GM23338 (cell line): ENCODE data around the gene NOMO2. TPM values are rescaled to one million over a fixed set of nuclear protein-coding genes. Genes with fewer than 3 reads are reported as not detected.
"Not testable (repeated sequence)": the region's sequence is repeated elsewhere in the genome, so short reads cannot be mapped to it uniquely, and the experiment has no call there.

Experiments
- ATAC-seq: fragments of 200-7000 bp; cut with Tn5 transposase; 3 replicates; pipeline ENCODE4 v1.9.1; 2020
- DNase-seq: peaks from one replicate; pipeline ENCODE4 v3.0.0-alpha.2; 2015; ENCODE audit warnings: low spot score
- H2AFZ ChIP-seq: fragments of 200-600 bp; sonication (generic); 2 replicates; pipeline ENCODE4 v1.8.0; 2016; ENCODE audit warnings: antibody characterized with exemption, mild to moderate bottlenecking, moderate library complexity
- H3F3A ChIP-seq: fragments of 200-600 bp; sonication (generic); replicated peaks from 2 replicates; pipeline ENCODE4 v1.8.0; 2017; ENCODE audit warnings: antibody characterized with exemption, mixed run types, low read depth
- H3K27ac ChIP-seq: fragments of 200-600 bp; sonication (generic); 2 replicates; pipeline ENCODE4 v1.6.1; 2016; ENCODE audit warnings: low read depth
- H3K27me3 ChIP-seq: fragments of 200-600 bp; sonication (generic); 2 replicates; pipeline ENCODE4 v1.8.0; 2016; ENCODE audit warnings: mild to moderate bottlenecking, mixed run types, moderate library complexity; ENCODE audit not compliant: insufficient read depth
- H3K36me3 ChIP-seq: fragments of 200-600 bp; sonication (generic); 2 replicates; pipeline ENCODE4 v1.8.0; 2016; ENCODE audit warnings: mild to moderate bottlenecking; ENCODE audit not compliant: insufficient read depth
- H3K4me1 ChIP-seq: fragments of 200-600 bp; sonication (generic); 2 replicates; pipeline ENCODE4 v1.8.0; 2016; ENCODE audit warnings: mild to moderate bottlenecking, moderate library complexity; ENCODE audit not compliant: insufficient read depth
- H3K4me2 ChIP-seq: fragments of 200-600 bp; sonication (generic); 2 replicates; pipeline ENCODE4 v1.7.1; 2017; ENCODE audit warnings: mixed run types
- H3K4me3 ChIP-seq: fragments of 200-600 bp; sonication (generic); 2 replicates; pipeline ENCODE4 v1.6.1; 2016; ENCODE audit warnings: mixed run types
- H3K79me2 ChIP-seq: fragments of 200-600 bp; sonication (generic); replicated peaks from 2 replicates; pipeline ENCODE4 v1.8.0; 2017; ENCODE audit warnings: mild to moderate bottlenecking; ENCODE audit not compliant: insufficient read depth
- H3K9me2 ChIP-seq: fragments of 200-600 bp; sonication (generic); 2 replicates; pipeline ENCODE4 v1.8.0; 2017; ENCODE audit not compliant: insufficient read depth
- H4K20me1 ChIP-seq: fragments of 200-600 bp; sonication (generic); replicated peaks from 2 replicates; pipeline ENCODE4 v1.8.0; 2017; ENCODE audit warnings: mild to moderate bottlenecking; ENCODE audit not compliant: insufficient read depth
- H3K27ac Mint-ChIP-seq: 2 replicates; pipeline ENCODE4 v1.8.0; 2020; ENCODE audit warnings: inconsistent platforms, mild to moderate bottlenecking, moderate library complexity, mixed read lengths
- H3K27me3 Mint-ChIP-seq: 3 replicates; pipeline ENCODE4 v1.8.0; 2022; ENCODE audit warnings: low read depth, mild to moderate bottlenecking, moderate library complexity, mixed read lengths, inconsistent platforms; ENCODE audit not compliant: insufficient read depth, poor library complexity
- H3K36me3 Mint-ChIP-seq: 3 replicates; pipeline ENCODE4 v1.8.0; 2021; ENCODE audit warnings: low read depth, mild to moderate bottlenecking, inconsistent platforms, moderate library complexity, mixed read lengths
- H3K4me1 Mint-ChIP-seq: 3 replicates; pipeline ENCODE4 v1.8.0; 2020; ENCODE audit warnings: mild to moderate bottlenecking, inconsistent platforms, mixed read lengths
- H3K4me3 Mint-ChIP-seq: 3 replicates; pipeline ENCODE4 v1.8.0; 2021; ENCODE audit warnings: moderate library complexity, mild to moderate bottlenecking, inconsistent platforms, mixed read lengths
- H3K9me3 Mint-ChIP-seq: 3 replicates; pipeline ENCODE4 v1.8.0; 2020; ENCODE audit warnings: moderate library complexity, mild to moderate bottlenecking, inconsistent platforms, mixed read lengths
- polyA plus RNA-seq: library from polyadenylated mRNA; unstranded; fragments of >200 nt; fragmentation: Nextera tagmentation; extraction: Ambion mirVana; gene quantifications from 2 replicates; pipeline ENCODE4 v1.2.1, GENCODE V29; 2016
- total RNA-seq: library from RNA; depleted of rRNA; stranded (reverse); fragments of >200 nt; shearing (Covaris generic); gene quantifications from 2 replicates; pipeline ENCODE4 v1.2.3, GENCODE V29; 2014

NOMO2 gene
- total and polyA plus RNA-seq, 2 experiments from 2014 or later, result 58.7 to 95.6 TPM

DNA sequence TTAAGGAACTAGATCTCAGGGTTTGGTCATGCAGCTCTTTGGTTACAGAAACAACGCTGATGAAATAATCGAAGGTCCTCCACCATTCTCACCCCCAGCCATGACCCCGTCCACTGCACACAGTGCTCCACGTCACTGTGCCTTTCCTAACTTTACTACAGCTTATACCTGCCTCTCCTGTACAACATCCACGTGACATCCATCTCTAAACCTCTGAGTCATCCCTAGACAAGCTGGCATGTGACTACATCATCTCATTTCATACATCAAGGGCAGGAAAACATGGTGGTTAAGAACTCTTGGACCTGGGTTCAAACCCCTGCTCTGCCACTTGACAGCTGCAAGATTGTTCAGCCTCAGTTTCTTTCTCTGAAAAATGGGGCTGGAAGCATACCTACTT, 64.9 kb downstream of the NOMO2 start:
- H3K36me3 Mint-ChIP-seq, ATAC-seq, H3K4me3 ChIP-seq: not testable (repeated sequence)

DNA sequence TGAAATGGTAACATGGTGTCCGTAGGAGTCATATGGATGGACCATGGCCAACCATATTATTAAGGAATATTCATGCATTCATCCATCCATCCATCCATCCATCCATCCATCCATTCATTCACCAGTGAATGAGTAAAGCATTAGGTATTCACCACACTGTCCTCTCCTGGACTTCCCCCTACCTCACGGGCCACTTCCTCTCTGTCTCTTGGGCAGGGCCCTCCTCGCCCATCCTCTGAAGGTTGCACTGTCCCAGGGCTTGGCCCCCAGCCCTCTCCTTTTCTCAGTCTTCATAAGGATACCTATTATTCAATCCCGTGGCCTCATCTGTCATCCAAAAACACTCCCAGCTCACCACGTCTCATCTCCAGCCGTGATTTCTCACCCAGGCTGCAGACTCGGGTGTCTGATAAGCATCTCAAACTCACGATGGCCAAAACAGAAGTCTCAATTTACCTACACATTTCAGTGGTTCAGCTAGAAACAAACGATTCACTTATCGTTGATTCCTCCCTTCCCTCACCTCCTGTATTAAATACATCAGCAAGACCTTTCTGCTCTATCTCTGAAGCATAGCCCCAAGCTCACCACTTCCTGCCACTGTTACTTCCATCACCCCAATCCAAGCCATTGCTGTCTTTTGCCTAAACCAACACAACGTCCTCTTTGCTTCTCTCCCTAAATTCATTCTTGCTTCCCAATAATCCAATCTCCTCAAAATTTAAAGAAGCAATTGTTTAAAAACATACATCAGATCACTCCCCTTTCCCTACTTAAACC, 69.6 kb downstream of the NOMO2 start:
- not testable (repeated sequence) for H3K27ac Mint-ChIP-seq, H3K27ac ChIP-seq, H3K4me1 Mint-ChIP-seq, ATAC-seq, H3K4me3 ChIP-seq, H3K36me3 ChIP-seq, H3K79me2 ChIP-seq, H3K27me3 Mint-ChIP-seq, H3K4me3 Mint-ChIP-seq, H2AFZ ChIP-seq, H3K9me3 Mint-ChIP-seq, DNase-seq, H4K20me1 ChIP-seq, H3K9me2 ChIP-seq, H3K27me3 ChIP-seq, H3K4me2 ChIP-seq, H3F3A ChIP-seq, H3K36me3 Mint-ChIP-seq, H3K4me1 ChIP-seq

More for the DNA sequence above, 64.9 kb downstream of the NOMO2 start:
- not testable (repeated sequence) for H3K4me1 Mint-ChIP-seq, H3K79me2 ChIP-seq, H3K9me3 Mint-ChIP-seq, H3K9me2 ChIP-seq, H3K27ac Mint-ChIP-seq, H4K20me1 ChIP-seq, H3K27ac ChIP-seq, H3K27me3 ChIP-seq, H3K4me2 ChIP-seq, H3F3A ChIP-seq, H2AFZ ChIP-seq, H3K4me1 ChIP-seq, H3K4me3 Mint-ChIP-seq, DNase-seq, H3K36me3 ChIP-seq, H3K27me3 Mint-ChIP-seq

DNA sequence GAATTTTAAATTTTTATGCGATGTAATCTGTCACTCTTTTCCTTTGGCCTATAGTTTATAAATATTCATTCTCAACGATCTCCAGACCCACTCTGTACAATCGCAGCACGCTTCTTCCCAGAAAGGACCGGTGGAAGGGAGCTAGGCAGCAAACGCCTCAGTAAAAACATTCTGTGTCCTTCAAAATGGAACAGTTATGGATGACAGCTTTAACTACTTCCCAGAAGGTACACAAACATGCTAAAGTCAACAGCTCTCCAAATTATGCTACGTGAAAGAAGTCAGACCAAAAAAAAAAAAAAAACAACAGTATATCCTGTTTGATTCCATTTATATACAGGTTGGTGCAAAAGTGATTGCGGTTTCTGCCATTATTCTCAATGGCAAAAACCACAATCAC, 125.9 kb downstream of the NOMO2 start:
- H3K36me3 Mint-ChIP-seq, H3K4me3 Mint-ChIP-seq, ATAC-seq, H3F3A ChIP-seq, H3K4me1 Mint-ChIP-seq, H2AFZ ChIP-seq, H3K27ac ChIP-seq, H4K20me1 ChIP-seq, H3K27me3 Mint-ChIP-seq, H3K79me2 ChIP-seq, H3K27ac Mint-ChIP-seq, DNase-seq, H3K36me3 ChIP-seq, H3K4me1 ChIP-seq, H3K27me3 ChIP-seq, H3K4me3 ChIP-seq, H3K9me2 ChIP-seq, H3K9me3 Mint-ChIP-seq, H3K4me2 ChIP-seq: not testable (repeated sequence)

DNA sequence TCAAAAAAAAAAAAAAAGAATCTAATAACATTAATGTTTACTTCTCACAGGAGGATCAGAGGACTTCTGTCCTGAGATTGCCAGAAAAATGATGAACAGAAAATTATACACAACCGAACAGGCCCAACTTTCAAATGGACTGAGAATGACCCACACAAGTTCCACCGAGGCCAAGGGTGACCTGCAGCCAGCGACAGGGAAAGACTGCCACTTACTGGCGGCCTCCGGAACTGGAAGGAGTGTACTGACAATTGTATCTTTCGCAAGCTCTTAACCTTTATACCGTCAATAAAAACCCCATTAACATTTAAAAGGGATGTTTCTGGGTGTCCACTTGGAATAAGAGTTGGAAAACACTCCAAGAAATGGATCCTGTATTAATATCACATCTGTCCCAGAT, 146.1 kb downstream of the NOMO2 start:
- not testable (repeated sequence) for H3K4me1 ChIP-seq, H3K9me2 ChIP-seq, H4K20me1 ChIP-seq, H3K4me3 Mint-ChIP-seq, H3K27ac Mint-ChIP-seq, H3K9me3 Mint-ChIP-seq, H3K27me3 ChIP-seq, H2AFZ ChIP-seq, H3K36me3 Mint-ChIP-seq, H3K4me3 ChIP-seq, H3K4me1 Mint-ChIP-seq, H3K4me2 ChIP-seq, H3K36me3 ChIP-seq, H3F3A ChIP-seq, DNase-seq, H3K27ac ChIP-seq, H3K27me3 Mint-ChIP-seq, H3K79me2 ChIP-seq
- ATAC-seq, result peak; percentile 85

DNA sequence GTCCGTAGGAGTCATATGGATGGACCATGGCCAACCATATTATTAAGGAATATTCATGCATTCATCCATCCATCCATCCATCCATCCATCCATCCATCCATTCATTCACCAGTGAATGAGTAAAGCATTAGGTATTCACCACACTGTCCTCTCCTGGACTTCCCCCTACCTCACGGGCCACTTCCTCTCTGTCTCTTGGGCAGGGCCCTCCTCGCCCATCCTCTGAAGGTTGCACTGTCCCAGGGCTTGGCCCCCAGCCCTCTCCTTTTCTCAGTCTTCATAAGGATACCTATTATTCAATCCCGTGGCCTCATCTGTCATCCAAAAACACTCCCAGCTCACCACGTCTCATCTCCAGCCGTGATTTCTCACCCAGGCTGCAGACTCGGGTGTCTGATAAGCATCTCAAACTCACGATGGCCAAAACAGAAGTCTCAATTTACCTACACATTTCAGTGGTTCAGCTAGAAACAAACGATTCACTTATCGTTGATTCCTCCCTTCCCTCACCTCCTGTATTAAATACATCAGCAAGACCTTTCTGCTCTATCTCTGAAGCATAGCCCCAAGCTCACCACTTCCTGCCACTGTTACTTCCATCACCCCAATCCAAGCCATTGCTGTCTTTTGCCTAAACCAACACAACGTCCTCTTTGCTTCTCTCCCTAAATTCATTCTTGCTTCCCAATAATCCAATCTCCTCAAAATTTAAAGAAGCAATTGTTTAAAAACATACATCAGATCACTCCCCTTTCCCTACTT, 152.2 kb downstream of the NOMO2 start:
- not testable (repeated sequence) for H3K4me2 ChIP-seq, H3K4me3 Mint-ChIP-seq, DNase-seq, H3K4me1 Mint-ChIP-seq, H3K27me3 ChIP-seq, H2AFZ ChIP-seq, H3K36me3 ChIP-seq, H3F3A ChIP-seq, H3K27ac ChIP-seq, H3K27me3 Mint-ChIP-seq, H3K36me3 Mint-ChIP-seq, H3K9me3 Mint-ChIP-seq, H4K20me1 ChIP-seq, H3K9me2 ChIP-seq, H3K27ac Mint-ChIP-seq, H3K4me1 ChIP-seq, H3K4me3 ChIP-seq, ATAC-seq, H3K79me2 ChIP-seq

DNA sequence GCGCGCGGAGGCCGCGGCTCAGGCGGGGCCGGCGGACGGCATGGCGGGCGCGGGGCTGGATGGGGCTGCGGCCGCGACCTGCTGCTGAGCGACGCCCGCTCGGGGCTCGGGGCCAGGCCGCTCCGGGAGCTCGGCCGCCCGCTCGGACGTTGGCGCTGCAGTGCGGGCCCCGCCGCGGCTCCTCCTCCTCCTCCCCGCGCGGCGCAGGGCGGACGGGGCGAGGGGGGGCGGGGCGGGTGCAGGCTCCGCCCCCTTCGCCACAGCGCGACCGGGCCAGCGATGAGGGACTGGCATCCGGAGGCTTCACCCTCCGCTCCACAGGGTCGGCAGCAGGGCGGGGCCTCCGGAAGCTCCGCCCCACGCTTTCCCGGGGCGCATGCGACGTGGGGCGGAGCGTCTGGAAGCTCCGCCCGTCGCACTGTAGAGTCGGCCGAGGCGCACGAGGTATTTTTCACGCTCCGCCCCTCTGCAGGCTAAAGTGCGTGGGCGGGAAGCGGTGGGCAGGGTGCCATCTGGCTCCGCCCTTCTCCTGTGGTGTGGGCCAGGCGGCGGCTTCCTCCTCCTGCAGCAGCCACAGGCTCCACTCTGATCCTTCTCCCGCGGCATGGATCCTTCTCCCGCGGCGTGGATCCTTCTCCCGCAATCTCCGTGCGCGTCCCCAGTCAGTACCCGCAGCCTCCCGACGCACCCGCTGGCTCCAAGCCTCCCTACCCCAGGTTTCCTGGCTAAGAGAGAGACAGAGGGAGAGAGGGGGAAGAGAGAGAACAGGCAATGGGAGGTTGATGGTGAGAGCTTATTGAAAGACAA, 159.8 kb downstream of the NOMO2 start:
- not testable (repeated sequence) for H2AFZ ChIP-seq, H3K9me2 ChIP-seq, DNase-seq, H3K27me3 ChIP-seq, H4K20me1 ChIP-seq, H3K27ac ChIP-seq, H3K36me3 ChIP-seq, H3K4me1 ChIP-seq, H3K4me1 Mint-ChIP-seq, H3K27me3 Mint-ChIP-seq, H3K36me3 Mint-ChIP-seq, H3K4me2 ChIP-seq, H3K27ac Mint-ChIP-seq, H3F3A ChIP-seq, H3K79me2 ChIP-seq, H3K4me3 ChIP-seq, H3K4me3 Mint-ChIP-seq, H3K9me3 Mint-ChIP-seq
- ATAC-seq, result peak; percentile 82
